Measurements from ENCODE around the gene KSR1. TPM values are rescaled to one million over a fixed set of nuclear protein-coding genes. Genes with fewer than 3 reads are reported as not detected.

The KSR1 gene
- 221 and 371 TPM in 2 replicates for total RNA-seq (2011; cell fraction: chromatin; rRNA removed; ENCODE audit: low replicate concordance)
- total RNA-seq (2011; cell fraction: nucleolus; rRNA removed) = 168 and 203 TPM in 2 replicates
- 226 and 236 TPM in 2 replicates for total RNA-seq (2011; cell fraction: nucleoplasm; rRNA removed)
- total RNA-seq (2014; rRNA removed) = 17.8 and 18.2 TPM in 2 replicates
- total RNA-seq (2014; rRNA removed; fragmentation: Illumina TruSeq; extraction: Trizol) = 14.7 and 18.4 TPM in 2 replicates
- total RNA-seq (2015; rRNA removed; fragmentation: Illumina TruSeq; extraction: Trizol) = 9.6 and 10.9 TPM in 2 replicates
- total RNA-seq (2021) = 48.0 and 51.7 TPM in 2 replicates
- polyA plus RNA-seq (2011; rRNA removed) = 16.4 and 20.2 TPM in 2 replicates
- polyA plus RNA-seq (2011; cell fraction: cytosol; rRNA removed) = 9.1 and 16.1 TPM in 2 replicates
- polyA plus RNA-seq (2011; cell fraction: nucleus; rRNA removed) = 52.3 and 120 TPM in 2 replicates
- 27.7 and 56.2 TPM in 2 replicates for polyA plus RNA-seq (2012)
- polyA plus RNA-seq (2014; fragmentation: Illumina TruSeq; extraction: Trizol) = 36.9 and 38.0 TPM in 2 replicates
- polyA plus RNA-seq (2014; fragmentation: Nextera tagmentation; extraction: Ambion mirVana) = 1 to 10 TPM; 1.4 TPM
- 29.4 and 33.6 TPM in 2 replicates for polyA plus RNA-seq (2014; rRNA removed)
- 19.1 and 30.3 TPM in 2 replicates for polyA minus RNA-seq (2011; rRNA and poly(A)+ RNA removed)
- polyA minus RNA-seq (2011; cell fraction: cytosol; rRNA and poly(A)+ RNA removed) = 12.2 and 19.3 TPM in 2 replicates
- 31.8 and 39.9 TPM in 2 replicates for polyA minus RNA-seq (2011; cell fraction: nucleus; rRNA and poly(A)+ RNA removed)
- Bru-seq, nascent RNA = percentile 78 among the genes with signal in this experiment
- percentile 76 among the genes with signal in this experiment for BruChase-seq, experiment 1, labeled RNA remaining after a 2-hour chase
- percentile 76 among the genes with signal in this experiment for BruChase-seq, experiment 2, labeled RNA remaining after a 6-hour chase
- long read RNA-seq, experiment 1, partial matches to known transcripts = 57 of 64 reads
- long read RNA-seq, experiment 1, other reads (novel, unspliced or antisense) = 6 of 64 reads
- long read RNA-seq, experiment 2, partial matches to known transcripts = 3 of 16 reads
- long read RNA-seq, experiment 2, other reads (novel, unspliced or antisense) = 13 of 16 reads
- long read RNA-seq, experiment 3, partial matches to known transcripts = 0 of 1 reads
- long read RNA-seq, experiment 3, other reads (novel, unspliced or antisense) = 1 of 1 reads

GRCh38 chr17:27455914-27456680 is at the start of gene KSR1:
TSS of gene KSR1 (plus strand) at chr17:27456448. CDS start at chr17:27456644, 196 bp downstream.
- H2AFZ ChIP-seq (ENCODE audit: low read depth, low read length) = peak within 1 kb of the TSS; percentile 92
- BruUV-seq (replicated peaks) = no TSS peak
- TF ChIP-seq FOXA1 (IDR thresholded peaks at IDR 0.05; ENCODE audit: borderline replicate concordance) (no peak), TFE3 (CRISPR knock-in tag; IDR thresholded peaks at IDR 0.05) (no peak), ZSCAN29 (IDR thresholded peaks at IDR 0.05) (no peak), ZNF586 (CRISPR knock-in tag; conservative IDR thresholded peaks at IDR 0.05) (no peak), ZNF449 (CRISPR knock-in tag; IDR thresholded peaks at IDR 0.05) (no peak)

More at GRCh38 chr17:27455914-27456680, at the start of gene KSR1:
- FAIRE-seq = peak; percentile 65
- Histone ChIP-seq H3K27me3 (ENCODE audit: control insufficient read depth in 2 of 2, insufficient read depth in 2 of 2, low read length in 2 of 2) (no peaks in the 10 kb centered on the region), H3K9ac (ENCODE audit: insufficient read depth in 1 of 2, low read depth in 2 of 2, low read length in 2 of 2) (peak within 1 kb of the TSS; percentile 71 to 95), H3K4me3 (peak within 1 kb of the TSS; percentile 88), H3K9me1 (ENCODE audit: control insufficient read depth, insufficient read depth, low read length) (no peaks in the 10 kb centered on the region), H3K36me3 (ENCODE audit: control insufficient read depth, insufficient read depth, low read length) (peaks cover 11% of the 10 kb centered on the region; the same call in 1 of the 3 replicates), H3K27ac (ENCODE audit: extremely low read depth, low read depth, low read length) (peak within 1 kb of the TSS; percentile 58; the same call in 2 of the 3 replicates), H3K4me1 (replicated peaks in 1 of 2; ENCODE audit: control insufficient read depth in 2 of 2, insufficient read depth in 2 of 2, low read length in 2 of 2) (peaks cover 37 to 41% of the 10 kb centered on the region in 2 experiments; a peak in 4 of 5 replicates), H3K79me2 (ENCODE audit: control insufficient read depth, insufficient read depth, low read length) (peaks cover 46% of the 10 kb centered on the region), H4K20me1 (replicated peaks; ENCODE audit: control insufficient read depth, insufficient read depth, low read length) (no peaks in the 10 kb centered on the region; the same call in 1 of the 2 replicates), H3K4me2 (ENCODE audit: insufficient read depth, low read length) (peak within 1 kb of the TSS; percentile 86), H3K9me3 (replicated peaks; ENCODE audit: control insufficient read depth, insufficient read depth, low read depth, low read length) (no peaks in the 10 kb centered on the region)
- intact Hi-C loops (cut with micrococcal nuclease) (loop anchor here (1.0 to 10.0 kb wide), 6 partner anchors 37 to 211 kb away; no protein-coding TSS in a partner anchor), in situ Hi-C loops (cut with MboI) (no loop called here)
- ATAC-seq = peak; percentile 92
- DNase-seq (ENCODE audit: extremely low read depth in 1 of 4, low spot score in 3 of 4) = peak; percentile 91 to 94 (median 92)
- ChIA-PET POLR2A (interaction anchor here (0.6 to 2.1 kb wide), 11 partner anchors 9 to 123 kb away, joined by 3 to 19 read pairs (median 3); no protein-coding TSS in a partner anchor), CTCF (ENCODE audit: low intra/inter-chr PET ratio) (interaction anchor here (0.8 to 1.1 kb wide), 2 partner anchors 76 to 146 kb away, joined by 3 read pairs; no protein-coding TSS in a partner anchor)
- WGBS (ENCODE audit: insufficient coverage, low coverage, missing lambda C conversion rate) = under 1% methylated on average over 23 of the region's 88 CpGs
